GM19238 (cell line): ENCODE results near the gene PHLDB2.

ENCODE experiments used
- DNase-seq: peaks from one replicate; pipeline ENCODE4 v3.0.0; 2011; ENCODE audit warnings: low spot score; ENCODE audit not compliant: insufficient read length

Gene PHLDB2

GRCh38 chr3:112013784-112014143 is 154.7 kb downstream of the PHLDB2 start:
- DNase-seq: no peak

- DNase-seq: no peak
Measured at GRCh38 chr3:112017091-112017490, 158.0 kb downstream of the PHLDB2 start.

- DNase-seq: no peak
Measured at GRCh38 chr3:112018712-112019111, 159.6 kb downstream of the PHLDB2 start.

- DNase-seq: no peak
Measured at GRCh38 chr3:112019716-112020115, 160.7 kb downstream of the PHLDB2 start.

- DNase-seq: no peak
Measured at GRCh38 chr3:112020674-112021085, 161.6 kb downstream of the PHLDB2 start.
